OCI-LY7 (cell line): ENCODE results near the gene LYPLAL1. TPM values are rescaled to one million over a fixed set of nuclear protein-coding genes. Genes with fewer than 3 reads are reported as not detected.

Experiments
- BruUV-seq: library from RNA; stranded (reverse); fragments of 400-500 nt; replicated peaks from 2 replicates; lab custom pipeline; 2021; lab: Mats Ljungman, UMichigan
- CTCF ChIA-PET: fragments of 300-600 bp; sonication (Branson Sonifier 250); formaldehyde crosslinking; loops from one replicate; lab custom pipeline; 2022; ENCODE audit warnings: antibody characterized with exemption; ENCODE audit not compliant: unreplicated experiment; lab: Charles Lee
- POLR2A ChIA-PET: fragments of 300-600 bp; sonication (Branson Sonifier 250); formaldehyde crosslinking; loops from one replicate; lab custom pipeline; 2022; ENCODE audit warnings: antibody characterized with exemption; lab: Charles Lee
- DNase-seq: peaks from one replicate; pipeline ENCODE4 v3.0.0-alpha.2; 2015; ENCODE audit warnings: low spot score
- H2AFZ ChIP-seq: fragments of 200-600 bp; sonication (generic), shearing (Covaris generic); 2 replicates; pipeline ENCODE4 v1.6.1; 2014; ENCODE audit warnings: mild to moderate bottlenecking, antibody characterized with exemption, low read length, moderate library complexity
- H3K27ac ChIP-seq: fragments of 200-600 bp; sonication (generic); 2 replicates; pipeline ENCODE4 v1.5.1; 2014; ENCODE audit warnings: mixed run types, low read depth, mild to moderate bottlenecking, moderate library complexity, low read length, inconsistent platforms; ENCODE audit not compliant: poor library complexity, severe bottlenecking
- H3K36me3 ChIP-seq: fragments of 200-600 bp; sonication (generic); 2 replicates; pipeline ENCODE4 v1.6.1; 2014; ENCODE audit warnings: mild to moderate bottlenecking, antibody characterized with exemption, low read length, moderate library complexity, mixed read lengths; ENCODE audit not compliant: insufficient read depth
- H3K4me1 ChIP-seq: fragments of 200-600 bp; sonication (generic); 2 replicates; pipeline ENCODE4 v1.5.1; 2014; ENCODE audit warnings: mild to moderate bottlenecking, low read length; ENCODE audit not compliant: insufficient read depth, poor library complexity, severe bottlenecking
- H3K4me2 ChIP-seq: fragments of 200-600 bp; sonication (generic); 2 replicates; pipeline ENCODE4 v1.6.1; 2014; ENCODE audit warnings: mild to moderate bottlenecking, low read length
- H3K4me3 ChIP-seq: fragments of 200-600 bp; sonication (generic); 2 replicates; pipeline ENCODE4 v1.5.1; 2014; ENCODE audit warnings: mild to moderate bottlenecking, low read depth, low read length; ENCODE audit not compliant: poor library complexity, severe bottlenecking
- H3K79me2 ChIP-seq: fragments of 200-600 bp; sonication (generic); 2 replicates; pipeline ENCODE4 v1.6.1; 2016; ENCODE audit warnings: low read depth, mild to moderate bottlenecking, low read length, moderate library complexity, mixed read lengths; ENCODE audit not compliant: insufficient read depth
- H3K9me2 ChIP-seq: fragments of 200-600 bp; sonication (generic); 2 replicates; pipeline ENCODE4 v1.6.1; 2016; ENCODE audit warnings: mild to moderate bottlenecking, low read length, mixed read lengths; ENCODE audit not compliant: insufficient read depth
- H3K9me3 ChIP-seq: fragments of 200-600 bp; sonication (generic); 2 replicates; pipeline ENCODE4 v1.6.1; 2014; ENCODE audit warnings: mild to moderate bottlenecking, mixed run types, low read length, mixed read lengths
- H4K20me1 ChIP-seq: fragments of 200-600 bp; sonication (generic); 2 replicates; pipeline ENCODE4 v1.6.1; 2014; ENCODE audit warnings: mild to moderate bottlenecking, antibody characterized with exemption, low read length, moderate library complexity, mixed read lengths; ENCODE audit not compliant: insufficient read depth
- EZH2phosphoT487 ChIP-seq: fragments of 200-600 bp; sonication (generic); IDR thresholded peaks from 2 replicates; pipeline ENCODE4 v1.6.1; 2018; ENCODE audit warnings: low read depth, borderline replicate concordance, mild to moderate bottlenecking, mixed run types, antibody characterized with exemption, low read length, moderate library complexity, mixed read lengths
- intact Hi-C: fragments of 100-400 bp; cut with micrococcal nuclease; formaldehyde crosslinking; loops from one replicate; pipeline ENCODE4 v1.10.0; 2022; ENCODE audit not compliant: unreplicated experiment
- total RNA-seq, 2 experiments: library from RNA; depleted of rRNA in 1 of 2; stranded (reverse); fragments of >200 nt in 1 of 2; shearing (Covaris generic) in 1 of 2; gene quantifications; 2 replicates each; pipeline ENCODE4 v1.2.3, GENCODE V29; 2014 to 2022
- TF ChIP-seq, protein P1 (sequence below): fragments of 200-600 bp; sonication (generic); conservative IDR thresholded peaks from 2 replicates; pipeline ENCODE4 v1.5.1; 2014; ENCODE audit warnings: mild to moderate bottlenecking, antibody characterized with exemption, low read length, moderate library complexity, mixed read lengths

The LYPLAL1 gene
- total RNA-seq, 2 experiments from 2014 or later, result 19.6 to 32.1 TPM

DNA sequence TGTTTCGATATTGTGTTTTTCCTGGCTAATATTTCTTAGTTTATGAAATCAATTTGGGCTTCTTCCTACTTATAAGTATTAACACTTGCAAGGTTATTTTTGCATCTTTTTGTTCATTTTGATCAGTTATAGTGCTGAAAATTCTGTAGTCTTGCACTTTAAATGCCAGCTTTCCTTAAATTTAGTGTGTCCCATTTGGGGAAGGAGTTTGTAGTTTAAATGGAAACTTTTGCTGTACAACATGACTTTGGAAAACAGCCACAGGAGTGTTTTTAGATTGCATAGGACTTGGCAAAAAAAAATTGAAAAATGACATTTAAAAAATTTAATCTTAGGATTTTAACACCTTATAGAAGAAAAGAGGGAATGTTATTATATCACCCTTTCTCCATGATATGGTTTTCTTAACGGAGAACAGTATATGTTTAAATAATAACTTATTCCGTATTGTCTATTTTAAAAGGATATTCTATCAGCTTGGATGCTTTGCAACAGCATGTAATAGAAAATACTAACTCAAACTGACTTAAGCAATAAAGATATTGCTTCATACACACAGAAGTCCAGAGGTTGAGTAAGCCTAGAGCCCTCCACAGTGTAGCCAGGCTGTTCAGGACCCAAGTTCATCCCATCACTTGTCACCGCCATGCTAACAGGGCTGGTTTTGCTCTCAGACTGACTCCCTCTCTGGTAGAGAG, 53.8 kb downstream of the LYPLAL1 start:
- H3K4me3 ChIP-seq, result no peak overlapping the region
- BruUV-seq, result no TSS peak
- no peak overlapping the region for H3K27ac ChIP-seq
- H3K36me3 ChIP-seq, result no peaks in the 10 kb centered on the region
- H3K4me1 ChIP-seq, result no peaks in the 10 kb centered on the region
- H2AFZ ChIP-seq, result no peak overlapping the region
- no peaks in the 10 kb centered on the region for H3K79me2 ChIP-seq
- no peaks in the 10 kb centered on the region for H3K9me3 ChIP-seq
- peaks cover 8% of the 10 kb centered on the region for H3K9me2 ChIP-seq
- CTCF ChIA-PET, result no interaction called here
- intact Hi-C loops, result no loop called here
- H3K4me2 ChIP-seq, result no peak overlapping the region
- TF ChIP-seq, protein P1, sequence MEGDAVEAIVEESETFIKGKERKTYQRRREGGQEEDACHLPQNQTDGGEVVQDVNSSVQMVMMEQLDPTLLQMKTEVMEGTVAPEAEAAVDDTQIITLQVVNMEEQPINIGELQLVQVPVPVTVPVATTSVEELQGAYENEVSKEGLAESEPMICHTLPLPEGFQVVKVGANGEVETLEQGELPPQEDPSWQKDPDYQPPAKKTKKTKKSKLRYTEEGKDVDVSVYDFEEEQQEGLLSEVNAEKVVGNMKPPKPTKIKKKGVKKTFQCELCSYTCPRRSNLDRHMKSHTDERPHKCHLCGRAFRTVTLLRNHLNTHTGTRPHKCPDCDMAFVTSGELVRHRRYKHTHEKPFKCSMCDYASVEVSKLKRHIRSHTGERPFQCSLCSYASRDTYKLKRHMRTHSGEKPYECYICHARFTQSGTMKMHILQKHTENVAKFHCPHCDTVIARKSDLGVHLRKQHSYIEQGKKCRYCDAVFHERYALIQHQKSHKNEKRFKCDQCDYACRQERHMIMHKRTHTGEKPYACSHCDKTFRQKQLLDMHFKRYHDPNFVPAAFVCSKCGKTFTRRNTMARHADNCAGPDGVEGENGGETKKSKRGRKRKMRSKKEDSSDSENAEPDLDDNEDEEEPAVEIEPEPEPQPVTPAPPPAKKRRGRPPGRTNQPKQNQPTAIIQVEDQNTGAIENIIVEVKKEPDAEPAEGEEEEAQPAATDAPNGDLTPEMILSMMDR, result no peak
- TF ChIP-seq EZH2phosphoT487, result no peak
- DNase-seq, result no peak
- no peaks in the 10 kb centered on the region for H4K20me1 ChIP-seq
- POLR2A ChIA-PET, result no interaction called here

GRCh38 chr1:219228058-219228419, 54.4 kb downstream of the LYPLAL1 start:
- no peak for DNase-seq
- no peak for TF ChIP-seq EZH2phosphoT487
- TF ChIP-seq, protein P1, result no peak
- no TSS peak for BruUV-seq
- Histone ChIP-seq H3K4me2 (no peak overlapping the region), H3K4me3 (no peak overlapping the region), H3K9me3 (no peaks in the 10 kb centered on the region), H3K9me2 (peaks cover 8% of the 10 kb centered on the region), H3K27ac (no peak overlapping the region), H3K4me1 (no peaks in the 10 kb centered on the region), H4K20me1 (no peaks in the 10 kb centered on the region), H3K79me2 (no peaks in the 10 kb centered on the region), H2AFZ (no peak overlapping the region), H3K36me3 (no peaks in the 10 kb centered on the region)
- ChIA-PET CTCF (no interaction called here), POLR2A (no interaction called here)
- intact Hi-C loops, result no loop called here

DNA sequence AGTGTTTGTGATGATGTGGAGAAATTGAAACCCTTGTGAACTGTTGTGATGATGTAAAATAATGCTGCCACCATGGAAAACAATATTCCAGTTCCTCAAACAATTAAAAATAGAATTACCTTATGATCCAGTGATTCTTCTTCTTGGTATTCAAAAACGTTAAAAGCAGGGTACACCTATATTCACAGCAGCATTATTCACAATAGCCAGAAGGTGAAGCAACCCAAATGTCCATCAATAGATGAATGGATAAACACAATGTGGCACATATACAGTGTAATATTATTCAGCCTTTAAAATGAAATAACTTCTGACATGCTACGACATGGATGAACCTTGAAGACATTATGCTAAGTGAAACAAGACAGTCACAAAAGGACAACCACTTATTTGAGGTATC, 59.2 kb downstream of the LYPLAL1 start:
- Histone ChIP-seq H3K27ac (no peak overlapping the region), H3K4me2 (no peak overlapping the region), H3K79me2 (no peaks in the 10 kb centered on the region), H4K20me1 (no peaks in the 10 kb centered on the region), H3K9me3 (no peaks in the 10 kb centered on the region), H2AFZ (no peak overlapping the region), H3K4me1 (no peaks in the 10 kb centered on the region), H3K36me3 (no peaks in the 10 kb centered on the region), H3K9me2 (no peaks in the 10 kb centered on the region), H3K4me3 (no peak overlapping the region)
- POLR2A ChIA-PET, result interaction anchor here (0.7 kb wide), 1 partner anchor 154 kb away, joined by 3 read pairs; no protein-coding TSS in a partner anchor
- CTCF ChIA-PET, result no interaction called here
- TF ChIP-seq, protein P1, result no peak
- no peak for TF ChIP-seq EZH2phosphoT487
- intact Hi-C loops, result no loop called here
- BruUV-seq, result no TSS peak
- DNase-seq, result no peak
